Occipital lobe (tissue), 2 donors: ENCODE measurements around the gene FN1. TPM values are rescaled to one million over a fixed set of nuclear protein-coding genes. Genes with fewer than 3 reads are reported as not detected.

Experiments used
- DNase-seq: peaks from one replicate; lab custom pipeline; 2025; lab: John Stamatoyannopoulos, UW
- total RNA-seq: library from RNA; depleted of rRNA; stranded (reverse); fragments of >200 nt; gene quantifications from one replicate; pipeline ENCODE4 v1.2.3, GENCODE V29; 2014

FN1 gene
- total RNA-seq, 1 donor from 2014 or later = 85.5 TPM

DNA sequence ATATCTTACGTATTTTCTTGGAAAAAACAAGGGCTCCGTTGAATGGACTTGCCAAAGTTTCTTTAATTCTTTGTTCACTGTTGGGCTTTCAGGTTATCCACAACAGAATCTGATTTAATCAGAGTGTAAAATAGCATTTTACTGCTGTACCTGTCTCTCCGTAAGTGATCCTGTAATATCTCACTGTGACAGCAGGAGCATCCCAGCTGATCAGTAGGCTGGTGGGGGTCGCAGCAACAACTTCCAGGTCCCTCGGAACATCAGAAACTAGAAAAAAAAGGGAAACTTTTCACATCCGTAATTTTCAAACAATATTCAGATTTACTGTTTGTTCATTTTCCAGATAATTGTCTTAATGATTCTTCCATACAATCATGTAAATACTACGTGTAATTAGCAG, 51.2 kb downstream of the FN1 start:
- no peak for DNase-seq

DNA sequence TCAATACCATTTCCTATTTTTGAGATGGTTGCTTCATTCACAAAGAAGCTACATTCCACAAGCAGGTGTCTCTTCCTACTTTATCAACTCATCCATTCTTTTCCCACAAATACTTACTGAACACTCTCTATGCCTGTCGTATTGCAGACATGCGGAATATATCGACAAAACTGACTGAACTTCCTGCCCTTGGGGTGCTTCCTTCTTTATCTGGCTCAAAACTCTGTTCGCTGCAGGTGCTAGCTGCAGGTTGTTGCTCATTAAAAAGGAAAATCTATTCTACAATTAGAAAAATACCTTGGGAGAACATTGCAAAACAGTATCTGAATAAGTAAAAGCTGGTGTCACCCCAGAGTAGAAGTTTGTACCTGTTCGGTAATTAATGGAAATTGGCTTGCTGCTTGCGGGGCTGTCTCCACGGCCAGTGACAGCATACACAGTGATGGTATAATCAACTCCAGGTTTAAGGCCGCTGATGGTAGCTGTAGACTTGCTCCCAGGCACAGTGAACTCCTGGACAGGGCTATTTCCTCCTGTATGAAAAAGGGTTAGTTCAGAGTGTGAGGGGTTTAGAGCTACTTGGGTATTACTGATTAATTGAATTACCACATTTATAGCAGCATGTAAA, 52.1 kb downstream of the FN1 start:
- no peak for DNase-seq

DNA sequence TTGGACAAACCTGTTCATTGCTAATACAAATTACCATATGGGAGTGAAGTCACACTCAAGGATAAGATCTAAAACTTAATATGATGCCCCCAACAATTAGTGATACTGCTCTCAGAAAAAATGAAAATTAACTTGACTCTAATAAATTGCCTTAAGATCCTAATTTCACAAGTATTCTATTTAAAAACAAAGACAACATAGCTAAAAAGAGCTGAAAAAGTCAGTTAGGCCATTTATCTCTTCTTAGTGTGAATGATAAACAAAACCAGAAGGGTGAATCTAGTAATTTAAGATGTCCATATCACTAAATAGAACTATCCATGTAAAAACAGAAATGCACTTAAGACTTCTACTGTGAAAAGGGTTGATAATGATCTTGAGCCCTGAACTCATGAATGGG, 53.4 kb downstream of the FN1 start:
- no peak for DNase-seq

DNA sequence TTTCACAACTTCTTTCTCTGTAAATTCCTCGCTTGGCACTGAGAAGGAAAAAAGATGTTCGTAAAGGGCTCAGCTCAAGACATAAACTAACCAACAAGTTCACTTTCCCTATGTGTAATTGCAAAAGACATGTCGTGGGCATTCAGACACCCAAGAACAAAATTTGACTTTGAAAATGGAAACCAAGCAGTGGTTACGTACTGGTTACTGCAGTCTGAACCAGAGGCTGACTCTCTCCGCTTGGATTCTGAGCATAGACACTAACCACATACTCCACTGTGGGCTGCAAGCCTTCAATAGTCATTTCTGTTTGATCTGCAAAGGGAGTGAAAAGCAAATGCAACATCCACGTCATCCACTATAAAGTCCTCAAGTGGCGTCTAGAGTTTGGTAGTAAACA, 53.9 kb downstream of the FN1 start:
- no peak for DNase-seq

DNA sequence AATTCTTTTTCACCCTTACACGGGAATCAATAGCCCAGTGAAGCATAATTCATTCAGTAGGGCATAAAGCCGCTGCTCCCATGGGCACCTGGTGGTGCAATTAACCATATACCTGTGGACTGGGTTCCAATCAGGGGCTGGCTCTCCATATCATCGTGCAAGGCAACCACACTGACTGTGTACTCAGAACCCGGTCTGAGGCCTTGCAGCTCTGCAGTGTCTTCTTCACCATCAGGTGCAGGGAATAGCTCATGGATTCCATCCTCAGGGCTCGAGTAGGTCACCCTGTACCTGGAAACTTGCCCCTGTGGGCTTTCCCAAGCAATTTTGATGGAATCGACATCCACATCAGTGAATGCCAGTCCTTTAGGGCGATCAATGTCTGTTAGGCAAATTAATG, 55.2 kb downstream of the FN1 start:
- DNase-seq = no peak

DNA sequence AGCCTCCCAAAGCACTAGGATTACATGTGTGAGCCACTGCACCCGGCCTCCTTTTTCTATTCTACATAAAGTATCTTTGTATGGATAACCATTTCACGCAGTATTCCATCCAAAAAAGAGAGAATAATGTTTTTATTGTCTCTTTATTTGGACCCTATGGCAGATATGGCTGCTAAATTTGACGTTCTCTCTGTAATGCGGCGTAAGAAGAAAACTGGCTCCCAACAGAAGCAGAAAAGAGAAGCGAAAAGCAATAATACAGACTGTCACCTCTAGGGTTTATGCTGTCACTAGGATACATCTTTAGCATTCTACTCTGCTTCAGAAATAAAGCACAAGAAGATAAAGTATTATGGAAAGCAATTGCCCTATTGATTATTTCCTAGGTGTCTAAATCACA, 55.9 kb downstream of the FN1 start:
- no peak for DNase-seq

DNA sequence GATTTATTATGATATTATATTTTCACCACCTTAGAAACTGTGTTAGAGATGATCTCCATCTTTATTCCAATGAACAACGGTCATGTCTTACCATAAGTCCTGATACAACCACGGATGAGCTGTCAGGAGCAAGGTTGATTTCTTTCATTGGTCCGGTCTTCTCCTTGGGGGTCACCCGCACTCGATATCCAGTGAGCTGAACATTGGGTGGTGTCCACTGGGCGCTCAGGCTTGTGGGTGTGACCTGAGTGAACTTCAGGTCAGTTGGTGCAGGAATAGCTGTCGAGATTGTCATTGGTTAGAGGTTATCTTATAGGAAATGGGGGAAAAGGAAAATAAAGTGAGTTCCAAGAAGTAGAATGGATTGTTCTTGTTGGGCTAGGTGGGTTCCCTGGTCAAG, 56.8 kb downstream of the FN1 start:
- no peak for DNase-seq

DNA sequence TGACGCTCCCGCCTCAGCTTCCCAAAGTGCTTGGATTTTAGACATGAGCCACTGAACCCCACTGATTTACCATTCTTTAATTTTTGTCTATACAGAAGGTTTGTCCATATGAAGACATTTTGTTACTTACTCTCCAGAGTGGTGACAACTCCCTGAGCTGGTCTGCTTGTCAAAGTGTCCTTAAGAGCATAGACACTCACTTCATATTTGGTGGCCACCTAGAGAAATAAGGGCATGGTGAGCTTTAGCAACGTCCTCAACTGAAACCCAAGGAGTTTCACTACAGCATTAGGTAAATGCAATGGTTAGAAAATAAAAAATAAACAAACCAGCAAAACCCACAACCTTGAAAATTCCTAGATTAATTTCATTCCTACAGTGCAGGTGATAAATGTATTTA, 57.8 kb downstream of the FN1 start:
- no peak for DNase-seq

DNA sequence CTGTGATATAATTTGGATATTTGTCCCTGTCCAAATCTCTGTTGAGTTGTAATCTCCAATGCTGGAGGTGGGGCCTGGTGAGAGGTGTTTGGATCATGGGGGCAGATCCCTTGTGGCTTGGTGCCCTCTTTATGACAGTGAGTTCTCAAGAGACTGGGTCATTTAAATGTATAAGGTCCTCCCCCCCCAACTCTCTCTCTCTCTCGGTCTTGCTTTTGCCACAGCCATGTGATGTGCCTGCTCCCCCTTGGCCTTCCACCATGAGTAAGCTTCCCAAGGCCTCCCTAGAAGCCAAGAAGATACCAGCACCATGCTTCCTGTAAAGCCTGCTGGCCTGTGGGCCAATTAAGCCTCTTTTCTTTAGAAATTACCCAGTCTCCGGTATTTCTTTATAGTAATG, 58.6 kb downstream of the FN1 start:
- no peak for DNase-seq

DNA sequence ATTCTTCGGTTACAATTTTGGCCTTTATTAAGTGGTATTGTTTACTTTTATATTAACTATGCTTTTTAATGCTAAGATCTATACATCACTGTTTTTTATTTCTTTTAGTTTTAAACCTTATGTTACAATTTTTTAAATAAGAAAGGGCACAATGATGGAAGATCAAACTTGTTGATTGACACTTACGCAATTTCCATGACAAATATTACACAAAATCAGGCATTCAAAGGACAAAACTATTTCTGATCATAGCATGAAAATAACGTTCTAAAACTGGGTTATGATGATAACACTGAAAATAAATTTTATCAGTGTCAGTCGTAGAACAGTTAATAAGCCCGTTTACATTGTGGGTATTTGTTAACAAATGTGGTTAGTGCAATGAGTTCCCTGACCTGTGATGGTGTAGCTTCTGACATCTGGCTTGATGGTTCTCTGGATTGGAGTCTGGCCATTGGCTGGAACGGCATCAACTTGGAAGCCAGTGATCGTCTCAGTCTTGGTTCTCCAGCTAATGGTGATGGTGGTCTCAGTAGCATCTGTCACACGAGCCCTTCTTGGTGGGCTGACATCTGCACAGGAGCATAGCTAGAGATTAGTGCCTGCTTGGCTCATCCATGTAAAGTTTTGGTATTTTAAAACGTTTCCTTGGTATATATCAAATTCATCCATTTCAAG, 59.6 kb downstream of the FN1 start:
- no peak for DNase-seq

DNA sequence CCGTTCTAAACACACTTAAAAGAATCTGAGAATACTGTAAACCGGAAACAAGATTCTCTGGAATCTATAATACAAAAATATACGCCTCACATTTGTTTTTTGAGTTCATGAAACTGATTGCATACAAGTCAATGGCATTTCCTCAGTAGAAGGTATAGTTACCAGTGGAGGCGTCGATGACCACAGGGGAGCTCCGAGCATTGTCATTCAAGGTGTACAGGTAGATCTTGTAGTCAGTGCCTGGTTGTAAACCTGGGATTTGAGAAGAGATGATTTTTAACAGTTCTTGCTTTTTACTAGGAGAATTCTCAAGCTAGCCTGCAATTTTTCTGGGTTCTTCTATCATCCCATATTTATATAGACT, 60.4 kb downstream of the FN1 start:
- no peak for DNase-seq

DNA sequence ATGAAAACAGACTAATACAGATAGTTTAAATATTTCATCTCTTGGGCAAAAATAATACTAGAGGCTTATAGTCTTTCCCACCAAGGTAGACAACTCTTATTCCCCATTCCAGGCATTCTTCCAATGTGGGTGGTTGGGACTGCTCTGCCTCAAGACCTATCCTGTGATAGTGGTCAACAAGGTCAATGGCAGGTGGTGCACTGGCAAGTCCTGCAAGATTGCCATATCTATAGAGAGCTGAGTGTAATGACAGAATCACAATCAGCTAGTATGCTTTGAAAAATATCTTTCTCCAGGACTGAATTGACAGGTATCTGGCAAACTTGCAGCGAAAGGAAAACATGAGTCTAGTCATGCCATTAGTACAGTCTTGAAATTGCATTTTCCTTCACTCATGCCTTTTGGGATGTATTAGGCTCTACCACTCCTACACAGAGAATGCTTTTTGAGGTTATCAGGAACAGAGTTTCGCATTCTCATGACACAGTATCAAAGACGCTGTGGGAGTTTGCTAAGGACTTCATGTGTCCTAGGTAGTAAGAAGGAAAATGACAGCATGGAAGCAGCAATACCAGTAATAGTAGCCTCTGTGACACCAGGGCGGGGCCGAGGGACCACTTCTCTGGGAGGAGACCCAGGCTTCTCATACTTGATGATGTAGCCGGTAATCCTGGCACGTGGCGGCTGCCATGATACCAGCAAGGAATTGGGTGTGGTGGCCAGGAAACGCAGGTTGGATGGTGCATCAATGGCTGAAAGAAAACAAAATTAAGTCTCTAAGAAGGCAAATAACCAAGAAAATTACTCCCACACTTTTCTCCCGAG, 61.0 kb downstream of the FN1 start:
- DNase-seq = no peak

DNA sequence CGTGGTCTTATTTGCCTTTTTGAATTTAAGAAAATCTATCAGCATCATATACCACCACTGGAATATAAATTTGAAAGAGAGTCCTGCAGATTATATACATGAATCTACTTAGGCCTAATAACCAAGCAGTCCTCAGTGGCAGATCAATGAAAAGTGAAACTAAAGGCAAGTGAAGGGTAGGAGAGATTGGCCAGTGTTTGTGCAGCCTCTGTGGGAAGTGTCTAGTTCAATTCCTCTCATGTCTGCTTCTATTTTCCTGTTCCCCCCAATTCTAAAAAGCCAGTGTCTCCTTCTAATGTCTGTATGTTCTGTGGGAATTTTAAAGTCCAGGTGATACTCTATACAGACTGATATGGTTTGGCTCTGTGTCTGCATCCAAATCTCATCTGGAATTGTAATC, 61.9 kb downstream of the FN1 start:
- no peak for DNase-seq

DNA sequence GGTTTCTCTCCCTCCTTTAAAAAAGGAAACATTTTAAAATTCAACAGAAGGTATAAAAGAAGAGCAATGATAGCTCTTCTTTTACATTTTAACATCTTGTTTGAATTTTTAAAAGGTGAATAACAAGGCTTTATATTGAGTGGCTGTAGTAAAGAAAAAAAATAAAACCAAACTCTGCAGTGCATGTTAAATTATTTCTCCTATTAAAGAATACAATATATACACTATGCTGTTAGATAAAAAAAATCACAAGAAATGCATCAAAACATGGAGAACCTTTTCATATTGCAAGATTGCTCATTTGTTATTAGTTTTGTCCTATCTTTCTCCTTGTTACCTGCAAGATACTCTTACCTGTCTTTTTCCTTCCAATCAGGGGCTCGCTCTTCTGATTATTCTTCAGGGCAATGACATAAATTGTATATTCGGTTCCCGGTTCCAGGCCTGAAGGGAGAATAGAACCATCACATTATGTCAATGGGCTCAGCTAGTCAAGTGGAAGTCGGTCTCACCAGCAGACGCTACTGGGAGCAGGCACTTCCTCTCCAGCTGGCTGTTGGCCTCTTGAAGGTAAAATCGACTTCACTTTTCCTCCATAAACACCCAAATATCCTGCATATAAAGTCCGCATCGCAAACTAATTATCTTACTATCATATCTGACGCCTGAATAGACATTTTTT, 62.8 kb downstream of the FN1 start:
- DNase-seq = no peak

DNA sequence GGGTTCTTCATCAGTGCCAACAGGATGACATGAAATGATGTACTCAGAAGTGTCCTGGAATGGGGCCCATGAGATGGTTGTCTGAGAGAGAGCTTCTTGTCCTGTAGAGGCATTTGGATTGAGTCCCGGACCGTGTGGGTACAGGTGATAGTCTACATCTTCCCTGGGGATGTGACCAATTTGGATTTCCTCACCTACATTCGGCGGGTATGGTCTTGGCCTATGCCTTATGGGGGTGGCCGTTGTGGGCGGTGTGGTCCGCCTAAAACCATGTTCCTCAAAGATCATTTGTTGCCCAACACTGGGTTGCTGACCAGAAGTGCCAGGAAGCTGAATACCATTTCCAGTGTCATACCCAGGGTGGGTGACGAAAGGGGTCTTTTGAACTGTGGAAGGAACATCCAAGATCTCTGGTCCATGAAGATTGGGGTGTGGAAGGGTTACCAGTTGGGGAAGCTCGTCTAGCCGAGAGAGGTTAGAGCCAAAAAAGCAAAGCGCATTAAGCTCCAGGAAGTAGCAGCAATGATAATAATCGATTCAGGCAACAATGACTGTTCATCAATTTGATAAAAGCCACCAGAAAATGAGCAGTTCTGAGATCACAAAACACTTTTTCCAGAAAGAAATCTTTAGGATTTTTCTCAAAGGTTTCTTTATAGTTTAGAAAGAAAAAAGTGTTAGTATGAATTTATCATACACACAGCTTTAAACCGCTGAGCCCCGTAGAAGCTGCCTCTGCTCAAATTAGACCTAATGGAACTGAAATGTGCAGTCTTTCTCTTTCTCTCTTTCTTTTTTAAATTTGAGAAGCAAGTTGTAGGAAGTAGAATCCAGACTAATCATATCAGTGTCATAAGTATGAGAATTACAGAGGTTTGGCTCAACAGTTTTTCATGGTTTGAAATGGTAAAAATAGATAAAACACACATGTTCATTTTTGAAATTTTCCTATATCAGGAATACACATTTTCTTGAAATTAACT, 63.7 kb downstream of the FN1 start:
- no peak for DNase-seq

DNA sequence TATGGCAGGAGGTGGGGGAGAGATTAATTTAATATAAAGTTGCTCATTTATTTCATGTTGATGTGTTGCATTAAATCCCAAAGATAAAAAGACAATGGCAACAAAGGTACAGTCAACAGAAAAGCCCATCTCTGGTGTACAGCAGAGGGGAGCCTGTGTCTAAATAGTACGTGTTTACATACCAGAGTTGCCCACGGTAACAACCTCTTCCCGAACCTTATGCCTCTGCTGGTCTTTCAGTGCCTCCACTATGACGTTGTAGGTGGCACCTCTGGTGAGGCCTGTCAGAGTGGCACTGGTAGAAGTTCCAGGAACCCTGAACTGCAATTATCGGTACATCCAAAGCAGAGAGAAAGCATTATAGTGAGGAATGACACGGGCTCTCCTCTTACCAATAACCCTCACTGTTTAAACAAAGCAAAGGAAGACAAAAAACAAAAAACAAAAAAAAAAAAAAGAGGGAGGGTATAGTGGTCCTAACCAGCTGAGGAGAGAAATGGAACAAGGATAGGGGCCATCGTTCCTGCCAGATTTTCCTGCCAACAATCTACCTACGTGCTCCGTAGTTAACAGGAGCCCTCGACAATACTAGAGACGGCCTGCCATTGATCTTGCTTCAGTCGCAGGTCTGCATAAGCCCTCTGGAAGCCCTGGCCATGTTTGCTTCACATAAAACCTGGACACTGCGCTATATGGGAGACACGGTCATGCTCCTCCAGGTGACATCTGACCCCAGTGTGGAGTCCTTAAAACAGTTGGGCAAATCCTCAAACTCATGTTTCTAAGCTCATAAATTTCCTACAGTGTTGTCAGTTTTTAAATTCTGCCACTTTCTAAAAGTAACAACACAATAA, 65.5 kb downstream of the FN1 start:
- DNase-seq = no peak

DNA sequence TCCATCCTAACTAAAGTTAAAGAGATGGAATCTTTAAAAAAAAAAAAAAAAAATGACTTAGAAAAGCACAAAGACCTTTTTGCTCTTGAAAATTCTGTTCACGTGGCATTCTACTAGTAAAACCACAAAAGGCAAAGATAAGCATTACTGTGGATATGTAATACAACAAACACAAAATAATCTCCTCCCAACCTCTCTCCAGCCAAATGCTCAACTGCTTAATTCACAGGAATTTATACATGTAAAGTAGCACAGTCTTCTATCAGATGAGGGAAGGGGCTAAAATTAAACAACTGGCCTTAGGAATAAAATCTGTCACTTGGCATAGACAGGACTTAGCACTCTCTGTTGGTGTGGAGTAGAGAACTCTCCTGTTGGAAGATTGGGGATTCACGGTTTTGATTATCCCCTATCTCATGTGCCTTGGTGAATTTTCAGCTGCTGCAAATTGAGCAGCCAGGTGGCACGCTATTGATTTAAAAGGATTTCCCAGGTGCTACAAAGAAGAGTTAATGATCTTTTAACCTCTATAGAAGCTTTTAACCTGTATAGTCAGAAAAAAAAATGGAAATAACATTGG, 66.6 kb downstream of the FN1 start:
- no peak for DNase-seq

DNA sequence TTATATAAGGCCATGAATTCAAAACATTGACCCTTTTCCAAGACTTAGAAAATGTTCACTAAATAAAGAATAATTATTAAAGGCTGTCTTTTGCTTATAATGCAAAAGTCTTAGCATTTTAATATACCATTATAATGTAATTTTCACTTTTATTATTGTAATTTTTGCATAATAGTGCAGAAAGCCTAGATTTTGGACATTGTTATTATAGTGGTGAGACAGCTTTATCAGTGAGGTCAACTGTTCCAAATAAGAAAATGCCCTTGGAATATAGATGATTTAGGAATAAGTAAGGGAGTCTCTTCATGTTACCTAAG, 67.4 kb downstream of the FN1 start:
- no peak for DNase-seq

DNA sequence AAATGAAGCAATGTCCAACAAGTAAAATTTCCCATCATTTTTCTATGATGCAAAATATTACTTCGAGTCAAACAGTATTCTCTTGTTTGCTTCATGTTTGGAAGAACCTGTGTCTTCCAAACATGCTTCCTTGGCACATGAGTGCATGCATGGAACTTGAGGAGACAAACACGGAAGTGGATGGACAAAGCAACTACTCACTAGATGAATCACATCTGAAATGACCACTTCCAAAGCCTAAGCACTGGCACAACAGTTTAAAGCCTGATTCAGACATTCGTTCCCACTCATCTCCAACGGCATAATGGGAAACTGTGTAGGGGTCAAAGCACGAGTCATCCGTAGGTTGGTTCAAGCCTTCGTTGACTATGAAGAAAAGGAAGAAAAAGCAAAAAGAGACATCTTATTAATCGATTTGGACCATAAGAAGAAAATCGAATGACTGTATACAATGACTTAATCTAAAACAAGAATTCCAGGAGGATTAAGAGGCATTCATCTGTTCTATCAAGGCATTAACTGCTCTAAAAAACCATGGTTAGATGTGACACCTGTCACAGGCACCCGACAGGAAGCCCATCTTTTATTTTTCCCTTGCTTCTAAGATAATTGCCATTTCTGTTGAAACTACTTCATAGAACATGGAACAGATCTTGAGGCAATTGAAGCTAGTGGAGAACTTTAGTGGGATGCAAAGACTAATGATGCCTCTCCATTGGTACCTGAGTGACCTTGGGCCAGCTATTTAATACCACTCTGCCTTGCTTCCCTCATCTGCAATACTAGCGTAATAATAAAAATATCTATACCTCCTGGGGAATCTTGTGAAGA, 68.0 kb downstream of the FN1 start:
- DNase-seq = no peak
